HEK293T (cell line): ENCODE results near the gene OPHN1.

Source experiments
- CTCF ChIA-PET: fragments of 350-600 bp; formaldehyde crosslinking; extraction: SDS; loops from one replicate; lab custom pipeline; 2021; ENCODE audit warnings: antibody characterized with exemption, inconsistent platforms; lab: Yijun Ruan, JAX
- POLR2A ChIA-PET: fragments of 350-600 bp; formaldehyde crosslinking; extraction: SDS; loops from one replicate; lab custom pipeline; 2020; ENCODE audit warnings: antibody characterized with exemption, inconsistent platforms; lab: Yijun Ruan, JAX
- DNase-seq: peaks from one replicate; pipeline ENCODE4 v3.0.0; 2012; ENCODE audit warnings: mixed read lengths; ENCODE audit errors: extremely low spot score
- ARNT ChIP-seq: fragments of 450-650 bp; IDR thresholded peaks from 2 replicates; pipeline ENCODE4 v1.6.1; 2017; ENCODE audit warnings: mild to moderate bottlenecking
- BHLHE40 ChIP-seq: fragments of 450-650 bp; IDR thresholded peaks from 2 replicates; pipeline ENCODE4 v1.6.1; 2016; ENCODE audit warnings: mild to moderate bottlenecking, moderate library complexity, borderline replicate concordance
- ELF4 ChIP-seq: fragments of 450-650 bp; IDR thresholded peaks from 2 replicates; pipeline ENCODE4 v1.6.1; 2017; ENCODE audit warnings: antibody characterized with exemption
- FOXA1 ChIP-seq: fragments of 450-650 bp; IDR thresholded peaks from 2 replicates; pipeline ENCODE4 v1.6.1; 2016; ENCODE audit warnings: mild to moderate bottlenecking
- FOXK2 ChIP-seq: fragments of 450-650 bp; IDR thresholded peaks from 2 replicates; pipeline ENCODE4 v1.6.1; 2016; ENCODE audit warnings: mild to moderate bottlenecking
- FOXM1 ChIP-seq: fragments of 450-650 bp; IDR thresholded peaks from 2 replicates; pipeline ENCODE4 v1.6.1; 2017; ENCODE audit warnings: mild to moderate bottlenecking, borderline replicate concordance
- HDGF ChIP-seq: fragments of 450-650 bp; IDR thresholded peaks from 2 replicates; pipeline ENCODE4 v1.6.1; 2017; ENCODE audit warnings: antibody characterized with exemption, borderline replicate concordance
- L3MBTL2 ChIP-seq: fragments of 450-650 bp; conservative IDR thresholded peaks from 2 replicates; pipeline ENCODE4 v1.6.1; 2016; ENCODE audit warnings: mild to moderate bottlenecking
- LEF1 ChIP-seq: fragments of 450-650 bp; IDR thresholded peaks from 2 replicates; pipeline ENCODE4 v1.6.1; 2017; ENCODE audit warnings: mild to moderate bottlenecking, borderline replicate concordance
- NFRKB ChIP-seq: fragments of 450-650 bp; IDR thresholded peaks from 2 replicates; pipeline ENCODE4 v1.6.1; 2016; ENCODE audit warnings: mild to moderate bottlenecking, moderate library complexity
- SP1 ChIP-seq: fragments of 450-650 bp; IDR thresholded peaks from 2 replicates; pipeline ENCODE4 v1.6.1; 2017
- SUZ12 ChIP-seq: fragments of 450-650 bp; IDR thresholded peaks from 2 replicates; pipeline ENCODE4 v1.6.1; 2016; ENCODE audit warnings: mild to moderate bottlenecking
- TARDBP ChIP-seq: fragments of 450-650 bp; IDR thresholded peaks from 2 replicates; pipeline ENCODE4 v1.6.1; 2016
- ZNF384 ChIP-seq: fragments of 450-650 bp; IDR thresholded peaks from 2 replicates; pipeline ENCODE4 v1.6.1; 2016
- TF ChIP-seq, protein P1 (sequence below): fragments of 450-650 bp; IDR thresholded peaks from 2 replicates; pipeline ENCODE4 v1.6.1; 2016

OPHN1 gene

DNA sequence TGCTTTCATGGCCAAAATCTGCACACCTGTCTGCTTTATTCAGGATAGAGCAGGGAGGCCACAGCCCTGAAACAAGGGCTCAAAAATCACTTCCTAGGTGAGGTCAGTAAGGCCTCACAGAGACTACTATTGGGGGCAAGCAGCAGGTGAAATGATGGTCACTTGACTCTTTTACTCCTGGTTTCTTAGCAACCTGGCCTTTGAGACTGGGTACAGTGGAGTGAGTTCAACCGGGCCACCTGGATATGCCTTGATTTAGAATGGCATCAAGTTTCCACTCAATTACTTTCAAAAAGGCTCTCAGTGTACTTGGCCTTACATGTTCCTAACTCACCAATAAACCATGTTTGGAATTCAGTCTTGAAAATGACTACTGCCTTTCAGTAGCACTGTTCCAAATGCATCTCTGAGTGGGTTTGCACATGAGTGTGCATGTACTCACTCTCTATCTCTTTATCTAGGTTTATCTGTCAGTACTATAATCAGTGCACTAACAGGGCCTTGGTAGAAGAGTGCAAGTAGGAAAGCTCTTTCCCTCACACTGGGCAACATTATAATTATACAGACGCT lies 388.2 kb downstream of the OPHN1 start:
- CTCF ChIA-PET: interaction anchor here (0.6 kb wide), 1 partner anchor 666 kb away, joined by 3 read pairs; no protein-coding TSS in a partner anchor
- no peak for TF ChIP-seq ZNF384
- TF ChIP-seq HDGF: no peak
- TF ChIP-seq, protein P1, sequence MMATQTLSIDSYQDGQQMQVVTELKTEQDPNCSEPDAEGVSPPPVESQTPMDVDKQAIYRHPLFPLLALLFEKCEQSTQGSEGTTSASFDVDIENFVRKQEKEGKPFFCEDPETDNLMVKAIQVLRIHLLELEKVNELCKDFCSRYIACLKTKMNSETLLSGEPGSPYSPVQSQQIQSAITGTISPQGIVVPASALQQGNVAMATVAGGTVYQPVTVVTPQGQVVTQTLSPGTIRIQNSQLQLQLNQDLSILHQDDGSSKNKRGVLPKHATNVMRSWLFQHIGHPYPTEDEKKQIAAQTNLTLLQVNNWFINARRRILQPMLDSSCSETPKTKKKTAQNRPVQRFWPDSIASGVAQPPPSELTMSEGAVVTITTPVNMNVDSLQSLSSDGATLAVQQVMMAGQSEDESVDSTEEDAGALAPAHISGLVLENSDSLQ: no peak
- TF ChIP-seq ELF4: no peak
- TF ChIP-seq ARNT: no peak
- no peak for TF ChIP-seq FOXK2
- no peak for TF ChIP-seq SP1
- no peak for TF ChIP-seq SUZ12
- TF ChIP-seq TARDBP: no peak
- TF ChIP-seq NFRKB: no peak
- TF ChIP-seq L3MBTL2: no peak
- no peak for TF ChIP-seq FOXA1
- TF ChIP-seq BHLHE40: no peak
- no peak for DNase-seq
- POLR2A ChIA-PET: no interaction called here

DNA sequence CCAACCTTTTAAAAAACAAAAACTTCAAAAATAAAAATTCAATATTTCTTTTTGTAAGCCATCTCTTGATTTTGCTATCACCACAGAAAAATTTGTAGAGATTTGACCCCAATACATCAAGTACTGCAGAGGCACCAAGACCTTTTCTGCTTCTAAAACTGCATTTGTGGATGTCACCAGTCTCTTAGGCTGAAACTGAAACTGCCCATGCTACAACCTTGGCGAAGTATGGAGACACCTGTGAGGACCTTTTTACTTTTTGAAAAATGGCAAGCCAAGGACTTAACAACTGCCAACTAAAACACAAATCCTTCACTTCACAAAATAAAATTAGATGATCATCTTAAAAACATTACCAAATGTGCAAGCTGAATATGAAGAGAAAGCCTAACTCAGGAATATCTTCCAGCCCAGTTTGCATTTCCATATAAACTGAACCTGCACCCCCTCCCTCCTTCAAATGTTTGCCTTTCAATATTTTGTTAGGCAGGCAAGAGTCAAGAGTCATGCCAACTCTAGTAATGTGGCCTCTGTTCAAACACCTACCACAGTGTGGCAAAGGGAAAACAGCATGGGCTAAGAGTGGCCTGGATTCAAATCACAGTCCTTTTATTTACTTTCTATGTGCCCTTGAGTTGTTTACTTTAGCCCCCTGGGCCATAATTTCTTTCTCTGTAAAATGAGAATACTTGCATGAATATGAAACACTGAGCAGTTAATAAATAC lies 389.4 kb downstream of the OPHN1 start:
- ChIA-PET POLR2A (no interaction called here), CTCF (no interaction called here)
- TF ChIP-seq HDGF: no peak
- no peak for DNase-seq

DNA sequence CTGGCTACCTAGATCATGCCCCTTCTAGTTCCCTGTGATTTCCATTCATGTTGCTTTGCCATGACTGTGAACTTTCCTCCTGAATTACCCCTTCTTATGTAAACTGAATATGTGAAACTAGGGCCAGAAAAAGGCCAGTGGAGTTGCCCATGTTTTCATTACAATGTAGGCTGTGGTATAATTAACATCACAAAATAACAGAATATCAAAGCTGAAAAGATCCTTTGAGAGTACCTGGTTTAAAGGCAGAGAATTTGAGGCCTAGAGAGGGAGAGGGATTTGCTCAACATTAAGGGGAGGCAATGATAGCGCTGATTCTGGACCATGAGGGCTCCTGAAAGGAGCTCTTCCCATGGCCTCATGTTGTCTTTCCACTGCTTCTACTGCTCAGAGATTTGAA lies 392.2 kb downstream of the OPHN1 start:
- DNase-seq: no peak
- no peak for TF ChIP-seq HDGF
- TF ChIP-seq ELF4: no peak
- no peak for TF ChIP-seq NFRKB
- TF ChIP-seq LEF1: no peak
- TF ChIP-seq SUZ12: no peak
- TF ChIP-seq TARDBP: no peak
- no peak for TF ChIP-seq L3MBTL2
- no peak for TF ChIP-seq ARNT
- TF ChIP-seq, protein P1: no peak
- TF ChIP-seq FOXA1: no peak
- TF ChIP-seq SP1: no peak
- ChIA-PET CTCF (no interaction called here), POLR2A (no interaction called here)

DNA sequence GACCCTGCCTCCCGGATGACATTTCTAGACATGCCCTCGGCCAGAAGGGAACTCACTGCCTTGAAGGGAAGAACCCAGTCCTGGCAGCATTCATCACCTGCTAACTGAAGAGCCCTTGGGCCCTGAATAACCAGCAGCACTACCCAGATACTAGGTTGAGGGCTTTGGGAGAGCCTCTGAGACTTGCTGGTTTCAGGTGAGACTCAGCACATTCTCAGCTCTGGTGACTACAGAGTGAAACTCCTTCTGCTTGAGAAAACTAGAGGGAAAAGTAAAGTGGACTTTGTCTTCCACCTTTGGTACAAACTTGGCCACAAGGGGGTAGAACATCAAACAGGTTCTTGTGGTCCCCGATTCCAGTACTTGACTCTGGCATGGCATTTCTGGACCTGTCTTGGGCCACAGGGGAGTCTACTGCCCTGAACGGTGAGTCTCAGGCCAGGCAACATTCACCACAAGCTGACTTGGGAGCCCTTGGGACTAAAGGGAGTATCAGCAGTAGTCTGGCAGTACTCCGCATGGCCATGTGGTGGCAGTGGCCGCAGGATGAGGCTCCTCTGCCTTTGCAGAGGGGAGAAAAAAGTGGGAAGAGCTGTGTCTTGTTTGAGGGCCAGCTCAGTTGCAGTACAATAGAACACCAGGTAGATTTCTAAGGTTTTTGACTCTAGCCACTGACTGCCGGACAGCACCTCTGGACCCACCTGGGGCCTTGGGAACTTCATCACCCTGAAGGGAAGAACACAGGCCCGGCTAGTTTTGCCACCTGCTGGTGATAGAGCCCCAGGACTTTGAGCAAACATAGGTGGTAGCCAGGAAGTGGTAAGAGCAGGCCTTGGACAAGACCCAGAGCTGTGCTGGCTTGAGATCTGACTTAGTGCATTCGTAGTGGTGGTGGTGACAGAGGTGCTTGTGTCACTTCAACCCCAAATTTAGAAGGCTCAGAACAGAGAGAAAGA lies 414.8 kb downstream of the OPHN1 start:
- DNase-seq: peak; percentile 34
- ChIA-PET CTCF (interaction anchor here (0.9 to 1.0 kb wide), 3 partner anchors 32 to 129 kb away, joined by 3 read pairs; no protein-coding TSS in a partner anchor), POLR2A (no interaction called here)
- TF ChIP-seq FOXA1 (no peak), NFRKB (no peak), HDGF (no peak), FOXM1 (no peak), ZNF384 (no peak), L3MBTL2 (no peak), BHLHE40 (no peak), SP1 (no peak), TARDBP (no peak)

DNA sequence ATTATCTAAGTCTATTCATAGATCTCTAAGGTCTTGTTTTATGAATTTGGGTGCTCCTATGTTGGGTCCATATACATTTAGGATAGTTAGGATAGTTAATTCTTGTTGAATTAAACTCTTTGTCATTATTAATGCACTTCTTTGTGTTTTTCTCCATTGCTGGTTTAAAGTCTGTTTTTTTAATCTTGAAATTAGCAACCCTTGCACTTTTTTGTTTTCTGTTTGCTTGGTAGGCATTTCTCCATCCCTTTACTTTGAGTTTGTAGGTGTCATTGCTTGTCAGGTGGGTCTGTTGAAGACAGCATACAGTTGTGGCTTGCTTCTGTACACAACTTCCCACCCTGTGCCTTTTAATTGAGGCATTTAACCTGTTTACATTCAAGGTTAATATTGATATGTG lies 434.8 kb downstream of the OPHN1 start:
- CTCF ChIA-PET: no interaction called here
- no peak for TF ChIP-seq HDGF
- POLR2A ChIA-PET: no interaction called here
- no peak for DNase-seq
